GM12891 (cell line): ENCODE results near the gene LACTB.

Experiments
- POLR2A ChIP-seq: IDR thresholded peaks from 2 replicates; pipeline ENCODE4 v1.6.1; 2011; ENCODE audit warnings: low read depth, low read length, control low read depth
- POLR2AphosphoS5 ChIP-seq: IDR thresholded peaks from 2 replicates; pipeline ENCODE4 v1.6.1; 2011; ENCODE audit warnings: low read depth, low read length, control low read depth
- POU2F2 ChIP-seq: IDR thresholded peaks from 2 replicates; pipeline ENCODE4 v1.6.1; 2011; ENCODE audit warnings: low read depth, mild to moderate bottlenecking, control low read depth, low read length, moderate library complexity
- SPI1 ChIP-seq: IDR thresholded peaks from 2 replicates; pipeline ENCODE4 v1.6.1; 2011; ENCODE audit warnings: low read depth, low read length, control low read depth
- TAF1 ChIP-seq: IDR thresholded peaks from 2 replicates; pipeline ENCODE4 v1.6.1; 2011; ENCODE audit warnings: low read depth, low read length, control low read depth

DNA sequence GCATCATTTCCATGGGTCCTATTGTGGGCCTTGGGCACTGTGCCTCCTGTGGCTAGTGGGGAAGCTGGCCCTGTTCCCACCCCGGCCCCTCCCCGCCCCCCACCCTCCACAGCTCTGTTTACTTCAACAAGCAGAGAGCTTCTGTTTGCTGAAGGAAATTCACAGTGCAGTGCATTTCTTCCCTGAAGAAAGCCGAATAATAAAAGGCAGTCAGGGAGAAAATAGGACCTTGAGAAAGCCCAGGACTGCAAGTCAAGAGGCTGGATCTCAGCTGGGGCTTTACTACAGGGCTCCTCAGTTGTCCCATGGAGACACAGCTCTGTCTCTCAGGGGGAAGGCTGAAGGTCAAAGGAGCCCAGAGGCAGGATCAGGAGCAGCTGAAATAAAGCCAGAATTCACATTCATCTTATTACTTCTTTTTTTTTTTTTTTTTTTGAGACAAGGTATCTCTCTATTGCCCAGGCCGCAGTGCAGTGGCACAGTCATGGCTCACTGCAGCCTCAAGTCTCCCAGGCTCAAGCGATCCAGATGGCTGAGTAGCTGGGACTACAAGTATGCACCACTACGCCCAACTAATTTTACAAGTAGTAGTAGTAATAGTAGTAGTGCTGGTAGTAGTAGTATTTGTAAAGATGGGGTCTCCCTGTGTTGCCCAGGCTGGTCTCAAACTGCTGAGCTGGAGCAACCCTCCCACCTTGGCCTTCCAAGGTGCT lies 33.0 kb upstream of the LACTB start:
- TF ChIP-seq POLR2AphosphoS5 (no peak), POLR2A (no peak), TAF1 (no peak), POU2F2 (no peak), SPI1 (no peak)
